DMS114 treated with DMSO at 0.1 percent for 48 hours (cell line): Measurements from ENCODE around the gene LRP6.
A peak's percentile ranks its signal among the peaks of the same experiment; 100 is the strongest.

ENCODE experiments used
- DNase-seq: peaks from one replicate; lab custom pipeline; 2025; ENCODE audit not compliant: unreplicated experiment; lab: John Stamatoyannopoulos, UW

Gene LRP6

DNA sequence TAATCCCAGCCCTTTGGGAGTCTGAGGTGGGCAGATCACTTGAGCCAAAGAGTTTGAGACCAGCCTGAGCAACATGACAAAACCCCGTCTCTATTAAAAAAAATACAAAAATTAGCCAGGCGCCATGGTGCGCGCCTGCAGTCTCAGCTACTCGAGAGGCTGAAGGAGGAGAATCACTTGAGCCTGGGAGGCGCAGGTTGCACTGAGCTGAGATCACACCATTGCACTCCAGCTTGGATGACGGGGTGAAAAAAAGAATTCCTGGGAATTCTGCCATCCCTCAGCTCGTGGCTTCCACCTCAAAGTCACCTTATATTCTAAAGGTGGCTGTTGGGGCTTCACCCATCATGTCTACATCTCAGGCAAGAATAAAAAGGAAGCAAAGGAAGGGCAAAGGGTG, 183.2 kb downstream of the LRP6 start:
- no peak for DNase-seq

DNA sequence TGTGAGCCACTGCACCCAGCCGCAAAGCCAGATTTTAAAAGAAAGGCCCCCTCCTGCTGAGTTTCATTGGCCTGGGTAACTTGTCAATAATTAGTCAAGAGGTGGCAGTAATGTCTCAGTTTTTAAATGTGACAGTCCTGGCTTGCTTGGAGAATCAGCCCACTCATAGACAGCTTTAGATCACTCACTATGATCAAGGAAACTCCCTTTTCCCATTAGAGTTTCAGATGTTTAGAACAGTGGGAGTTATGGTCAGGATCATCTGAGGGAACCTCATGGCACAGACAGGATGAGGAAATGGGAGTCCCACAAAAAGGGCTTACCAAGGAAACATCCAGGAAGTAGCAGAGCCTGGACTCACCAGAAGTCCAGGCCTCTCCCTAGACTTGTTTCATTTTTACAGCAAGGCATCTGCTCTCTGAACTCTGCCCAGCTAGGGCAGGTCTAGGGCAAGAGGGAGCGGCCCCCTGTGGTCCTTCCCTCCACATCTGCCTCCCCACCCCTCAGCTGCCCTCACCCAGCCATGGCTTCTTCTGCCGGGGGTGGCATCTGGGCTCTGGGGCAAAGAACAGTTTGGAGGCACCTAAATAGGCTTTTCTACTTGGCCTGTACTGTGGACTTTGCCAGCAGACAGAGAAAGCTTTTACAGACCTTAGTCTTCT, 184.9 kb downstream of the LRP6 start:
- DNase-seq: peak; percentile 40

DNA sequence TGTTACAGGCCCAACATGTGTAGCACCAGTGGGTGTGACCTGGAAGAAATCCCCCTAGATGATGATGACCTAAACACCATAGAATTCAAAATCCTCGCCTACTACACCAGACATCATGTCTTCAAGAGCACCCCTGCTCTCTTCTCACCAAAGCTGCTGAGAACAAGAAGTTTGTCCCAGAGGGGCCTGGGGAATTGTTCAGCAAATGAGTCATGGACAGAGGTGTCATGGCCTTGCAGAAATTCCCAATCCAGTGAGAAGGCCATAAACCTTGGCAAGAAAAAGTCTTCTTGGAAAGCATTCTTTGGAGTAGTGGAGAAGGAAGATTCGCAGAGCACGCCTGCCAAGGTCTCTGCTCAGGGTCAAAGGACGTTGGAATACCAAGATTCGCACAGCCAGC, 187.6 kb downstream of the LRP6 start:
- DNase-seq: no peak

DNA sequence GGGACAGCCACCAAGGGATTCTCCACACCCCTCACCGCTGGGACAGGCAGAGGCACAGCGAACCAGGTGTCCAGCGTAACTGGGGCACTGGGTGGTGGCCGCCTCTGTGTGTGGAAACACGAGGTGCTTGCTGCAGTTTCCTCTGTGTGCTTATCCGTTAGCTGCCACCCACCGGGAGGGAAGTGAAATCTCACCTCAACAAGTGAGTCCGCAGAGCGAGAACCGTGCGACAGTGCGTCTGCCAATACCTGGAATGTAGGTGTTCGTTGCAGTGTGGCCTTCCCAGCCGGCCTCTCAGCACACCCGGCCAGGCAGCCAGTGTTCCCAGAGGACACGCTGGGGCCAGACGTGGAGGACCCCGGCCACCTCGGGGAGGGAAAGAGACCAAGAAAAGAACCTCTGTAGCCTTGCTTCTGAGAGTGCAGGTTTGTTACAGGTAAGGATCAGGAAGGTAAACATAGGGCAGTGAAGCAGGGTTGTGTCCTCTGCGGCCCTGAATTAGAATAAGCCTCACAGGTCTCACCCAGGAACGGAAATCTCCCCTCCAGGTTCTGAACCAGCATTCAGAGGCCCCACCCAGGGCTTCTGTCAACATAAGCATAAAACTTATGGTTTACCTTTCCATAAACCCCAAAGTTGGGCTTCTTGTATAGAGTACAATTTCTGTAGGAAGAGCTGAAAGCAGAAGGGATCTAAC, 194.6 kb downstream of the LRP6 start:
- DNase-seq: no peak

DNA sequence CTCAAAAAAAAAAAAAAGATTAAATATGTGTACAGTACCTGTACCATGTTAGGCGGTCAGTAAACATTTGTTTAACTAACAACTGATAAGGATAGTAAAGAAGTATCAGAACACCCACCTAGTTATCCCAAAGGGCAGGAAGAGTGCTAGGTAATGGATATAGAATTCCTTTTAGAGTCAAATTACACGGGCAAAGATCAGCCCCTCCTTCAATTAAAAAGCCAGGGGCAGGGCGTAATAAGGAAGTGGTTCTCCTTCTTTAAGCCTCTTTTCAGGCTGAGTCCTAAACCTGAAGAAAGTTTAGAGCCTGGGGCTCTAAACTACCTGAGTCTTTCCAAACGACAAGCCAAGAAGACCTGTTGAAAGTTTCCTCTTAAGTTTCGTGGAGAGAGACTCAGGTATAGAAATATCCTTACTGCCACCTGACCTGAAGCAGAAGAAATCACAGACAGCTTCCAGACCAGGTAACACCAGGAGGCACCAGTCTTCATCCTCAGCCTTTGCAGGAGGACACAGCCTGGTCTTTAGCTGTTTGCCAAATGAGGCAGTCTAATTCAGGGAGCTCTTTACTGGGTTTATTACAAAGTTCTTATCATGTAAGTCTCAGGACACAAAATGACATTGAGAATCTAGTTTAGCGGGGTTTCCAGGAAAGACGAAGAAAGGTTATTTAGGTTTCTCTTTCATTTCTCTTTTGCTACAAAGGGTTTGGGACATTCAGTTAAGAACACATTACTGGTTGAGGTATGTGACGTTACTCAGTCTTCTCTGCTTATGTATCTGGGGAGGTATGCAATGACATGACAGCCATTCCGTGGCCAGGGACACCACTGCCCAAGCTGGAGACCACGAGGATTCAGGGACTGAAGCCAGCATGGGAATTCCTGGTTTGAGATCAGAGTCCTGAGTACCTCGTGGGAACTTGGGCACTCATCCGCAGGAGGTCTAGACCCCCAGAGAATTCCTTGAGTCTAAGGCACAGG, 195.9 kb downstream of the LRP6 start, which contains the start of gene BCL2L14:
BCL2L14 (plus strand) TSS at position 266 of the 983 bp plus-strand sequence. CDS start 8,367 bp downstream, outside the sequence.
- DNase-seq: no peak

DNA sequence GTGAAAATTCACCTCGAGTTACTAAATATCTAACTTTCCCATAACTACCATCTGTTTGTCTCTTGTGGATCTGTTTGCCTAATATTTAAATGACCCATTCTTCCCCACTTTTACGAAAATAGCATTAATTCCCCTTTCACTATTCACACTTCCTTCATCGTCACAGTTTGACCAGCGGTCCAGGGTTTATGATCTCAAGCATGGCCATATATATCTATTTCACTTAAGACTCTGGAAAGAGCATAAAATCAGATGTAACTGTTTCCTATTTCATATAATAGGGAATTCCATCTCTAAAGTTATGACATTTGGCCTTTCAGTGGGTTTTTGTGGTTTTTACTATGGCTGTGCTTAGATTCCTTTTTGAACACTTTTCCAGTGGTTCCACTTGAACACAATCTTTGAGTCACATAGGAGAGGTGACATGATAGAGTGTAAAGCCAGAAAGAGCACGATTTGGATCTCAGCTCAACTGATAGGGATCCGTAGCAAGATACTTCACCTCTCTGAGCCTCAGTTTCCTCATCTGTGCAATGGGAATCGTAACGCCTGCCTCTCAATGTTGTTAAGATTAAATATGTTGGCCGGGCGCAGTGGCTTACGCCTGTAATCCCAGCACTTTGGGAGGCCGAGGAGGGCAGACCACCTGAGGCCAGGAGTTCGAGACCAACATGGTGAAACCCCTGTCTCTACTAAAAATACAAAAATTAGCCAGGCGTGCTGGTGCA, 196.9 kb downstream of the LRP6 start:
- no peak for DNase-seq

DNA sequence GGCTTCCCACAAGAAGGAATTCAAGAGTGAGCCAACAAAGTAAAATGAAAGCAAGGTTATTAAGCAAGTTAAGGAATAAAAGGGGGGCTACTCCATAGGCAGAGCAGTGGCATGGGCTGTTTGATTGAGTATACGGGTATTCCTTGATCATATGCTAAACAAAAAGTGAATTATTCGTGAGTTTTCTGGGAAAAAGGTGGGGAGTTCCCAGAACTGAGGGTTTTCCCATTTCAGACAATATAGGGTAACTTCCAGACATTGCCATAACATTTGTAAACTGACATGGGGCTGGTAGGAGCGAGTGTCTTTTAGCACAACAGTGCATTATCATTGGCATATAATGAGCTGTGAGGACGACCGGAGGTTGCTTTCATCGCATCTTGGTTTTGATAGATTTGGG, 198.1 kb downstream of the LRP6 start:
- no peak for DNase-seq
